OCI-LY7 (cell line): Measurements from ENCODE around the gene CCDC91. TPM values are rescaled to one million over a fixed set of nuclear protein-coding genes. Genes with fewer than 3 reads are reported as not detected.

Source experiments
- BruUV-seq: library from RNA; stranded (reverse); fragments of 400-500 nt; replicated peaks from 2 replicates; lab custom pipeline; 2021; lab: Mats Ljungman, UMichigan
- CTCF ChIA-PET: fragments of 300-600 bp; sonication (Branson Sonifier 250); formaldehyde crosslinking; loops from one replicate; lab custom pipeline; 2022; ENCODE audit warnings: antibody characterized with exemption; ENCODE audit not compliant: unreplicated experiment; lab: Charles Lee
- POLR2A ChIA-PET: fragments of 300-600 bp; sonication (Branson Sonifier 250); formaldehyde crosslinking; loops from one replicate; lab custom pipeline; 2022; ENCODE audit warnings: antibody characterized with exemption; lab: Charles Lee
- DNase-seq: peaks from one replicate; pipeline ENCODE4 v3.0.0-alpha.2; 2015; ENCODE audit warnings: low spot score
- H2AFZ ChIP-seq: fragments of 200-600 bp; sonication (generic), shearing (Covaris generic); 2 replicates; pipeline ENCODE4 v1.6.1; 2014; ENCODE audit warnings: mild to moderate bottlenecking, antibody characterized with exemption, low read length, moderate library complexity
- H3K27ac ChIP-seq: fragments of 200-600 bp; sonication (generic); 2 replicates; pipeline ENCODE4 v1.5.1; 2014; ENCODE audit warnings: mixed run types, low read depth, mild to moderate bottlenecking, moderate library complexity, low read length, inconsistent platforms; ENCODE audit not compliant: poor library complexity, severe bottlenecking
- H3K36me3 ChIP-seq: fragments of 200-600 bp; sonication (generic); 2 replicates; pipeline ENCODE4 v1.6.1; 2014; ENCODE audit warnings: mild to moderate bottlenecking, antibody characterized with exemption, low read length, moderate library complexity, mixed read lengths; ENCODE audit not compliant: insufficient read depth
- H3K4me1 ChIP-seq: fragments of 200-600 bp; sonication (generic); 2 replicates; pipeline ENCODE4 v1.5.1; 2014; ENCODE audit warnings: mild to moderate bottlenecking, low read length; ENCODE audit not compliant: insufficient read depth, poor library complexity, severe bottlenecking
- H3K4me2 ChIP-seq: fragments of 200-600 bp; sonication (generic); 2 replicates; pipeline ENCODE4 v1.6.1; 2014; ENCODE audit warnings: mild to moderate bottlenecking, low read length
- H3K4me3 ChIP-seq: fragments of 200-600 bp; sonication (generic); 2 replicates; pipeline ENCODE4 v1.5.1; 2014; ENCODE audit warnings: mild to moderate bottlenecking, low read depth, low read length; ENCODE audit not compliant: poor library complexity, severe bottlenecking
- H3K79me2 ChIP-seq: fragments of 200-600 bp; sonication (generic); 2 replicates; pipeline ENCODE4 v1.6.1; 2016; ENCODE audit warnings: low read depth, mild to moderate bottlenecking, low read length, moderate library complexity, mixed read lengths; ENCODE audit not compliant: insufficient read depth
- H3K9me2 ChIP-seq: fragments of 200-600 bp; sonication (generic); 2 replicates; pipeline ENCODE4 v1.6.1; 2016; ENCODE audit warnings: mild to moderate bottlenecking, low read length, mixed read lengths; ENCODE audit not compliant: insufficient read depth
- H3K9me3 ChIP-seq: fragments of 200-600 bp; sonication (generic); 2 replicates; pipeline ENCODE4 v1.6.1; 2014; ENCODE audit warnings: mild to moderate bottlenecking, mixed run types, low read length, mixed read lengths
- H4K20me1 ChIP-seq: fragments of 200-600 bp; sonication (generic); 2 replicates; pipeline ENCODE4 v1.6.1; 2014; ENCODE audit warnings: mild to moderate bottlenecking, antibody characterized with exemption, low read length, moderate library complexity, mixed read lengths; ENCODE audit not compliant: insufficient read depth
- EZH2phosphoT487 ChIP-seq: fragments of 200-600 bp; sonication (generic); IDR thresholded peaks from 2 replicates; pipeline ENCODE4 v1.6.1; 2018; ENCODE audit warnings: low read depth, borderline replicate concordance, mild to moderate bottlenecking, mixed run types, antibody characterized with exemption, low read length, moderate library complexity, mixed read lengths
- intact Hi-C: fragments of 100-400 bp; cut with micrococcal nuclease; formaldehyde crosslinking; loops from one replicate; pipeline ENCODE4 v1.10.0; 2022; ENCODE audit not compliant: unreplicated experiment
- total RNA-seq, 2 experiments: library from RNA; depleted of rRNA in 1 of 2; stranded (reverse); fragments of >200 nt in 1 of 2; shearing (Covaris generic) in 1 of 2; gene quantifications; 2 replicates each; pipeline ENCODE4 v1.2.3, GENCODE V29; 2014 to 2022
- TF ChIP-seq, protein P1 (sequence below): fragments of 200-600 bp; sonication (generic); conservative IDR thresholded peaks from 2 replicates; pipeline ENCODE4 v1.5.1; 2014; ENCODE audit warnings: mild to moderate bottlenecking, antibody characterized with exemption, low read length, moderate library complexity, mixed read lengths

CCDC91 gene
- total RNA-seq, 2 experiments from 2014 or later: 15.8 to 23.8 TPM

DNA sequence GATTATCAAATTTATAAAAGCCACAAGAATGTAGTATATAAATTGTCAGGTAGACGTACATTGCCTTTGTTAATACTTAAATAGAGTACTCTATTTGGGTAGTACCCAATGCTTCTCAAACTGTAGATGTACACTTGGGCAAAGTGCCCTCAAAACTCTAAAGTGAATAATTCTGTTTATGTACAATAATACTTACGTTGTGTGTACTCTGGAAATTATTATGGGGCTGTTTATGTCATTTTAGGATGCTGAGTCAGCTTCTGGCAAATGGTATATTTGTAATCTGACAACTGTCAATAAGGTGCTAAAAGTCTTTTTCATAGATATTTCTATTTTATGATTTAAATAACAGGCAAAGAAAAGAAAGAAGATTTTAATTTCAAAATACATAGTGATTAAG is 102.4 kb downstream of the CCDC91 start:
- intact Hi-C loops: no loop called here

DNA sequence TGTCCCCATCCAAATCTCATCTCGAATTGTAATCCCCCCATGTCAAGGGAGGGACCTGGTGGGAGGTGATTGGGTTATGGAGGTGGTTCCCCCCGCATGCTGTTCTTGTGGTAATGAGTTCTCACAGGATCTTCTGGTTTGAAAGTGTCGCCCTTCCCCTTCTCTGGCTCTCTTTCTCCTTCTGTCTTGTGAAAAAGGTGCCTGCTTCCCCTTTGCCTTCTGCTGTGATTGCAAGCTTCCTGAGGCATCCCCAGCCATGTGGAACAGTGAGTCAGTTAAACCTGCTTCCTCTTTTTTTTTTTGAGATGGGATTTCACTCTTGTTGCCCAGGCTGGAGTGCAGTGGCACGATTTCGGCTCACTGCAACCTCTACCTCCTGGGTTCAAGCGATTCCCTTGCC is 104.0 kb downstream of the CCDC91 start:
- H4K20me1 ChIP-seq: no peaks in the 10 kb centered on the region
- no peak overlapping the region for H3K4me2 ChIP-seq
- H3K79me2 ChIP-seq: no peaks in the 10 kb centered on the region
- no peak overlapping the region for H3K27ac ChIP-seq
- H3K9me2 ChIP-seq: no peaks in the 10 kb centered on the region
- peak; percentile 18 for DNase-seq
- no peaks in the 10 kb centered on the region for H3K36me3 ChIP-seq
- intact Hi-C loops: no loop called here
- BruUV-seq: no TSS peak
- TF ChIP-seq, protein P1, sequence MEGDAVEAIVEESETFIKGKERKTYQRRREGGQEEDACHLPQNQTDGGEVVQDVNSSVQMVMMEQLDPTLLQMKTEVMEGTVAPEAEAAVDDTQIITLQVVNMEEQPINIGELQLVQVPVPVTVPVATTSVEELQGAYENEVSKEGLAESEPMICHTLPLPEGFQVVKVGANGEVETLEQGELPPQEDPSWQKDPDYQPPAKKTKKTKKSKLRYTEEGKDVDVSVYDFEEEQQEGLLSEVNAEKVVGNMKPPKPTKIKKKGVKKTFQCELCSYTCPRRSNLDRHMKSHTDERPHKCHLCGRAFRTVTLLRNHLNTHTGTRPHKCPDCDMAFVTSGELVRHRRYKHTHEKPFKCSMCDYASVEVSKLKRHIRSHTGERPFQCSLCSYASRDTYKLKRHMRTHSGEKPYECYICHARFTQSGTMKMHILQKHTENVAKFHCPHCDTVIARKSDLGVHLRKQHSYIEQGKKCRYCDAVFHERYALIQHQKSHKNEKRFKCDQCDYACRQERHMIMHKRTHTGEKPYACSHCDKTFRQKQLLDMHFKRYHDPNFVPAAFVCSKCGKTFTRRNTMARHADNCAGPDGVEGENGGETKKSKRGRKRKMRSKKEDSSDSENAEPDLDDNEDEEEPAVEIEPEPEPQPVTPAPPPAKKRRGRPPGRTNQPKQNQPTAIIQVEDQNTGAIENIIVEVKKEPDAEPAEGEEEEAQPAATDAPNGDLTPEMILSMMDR: no peak
- TF ChIP-seq EZH2phosphoT487: no peak
- H3K4me3 ChIP-seq: no peak overlapping the region
- peaks cover 4% of the 10 kb centered on the region for H3K4me1 ChIP-seq
- H2AFZ ChIP-seq: no peak overlapping the region
- H3K9me3 ChIP-seq: peaks cover 11% of the 10 kb centered on the region
- ChIA-PET POLR2A (interaction anchor here (0.7 to 0.9 kb wide), 3 partner anchors 15 to 1296 kb away, joined by 3 to 4 read pairs (median 3); no protein-coding TSS in a partner anchor), CTCF (no interaction called here)

More for the DNA sequence above, 102.4 kb downstream of the CCDC91 start:
- H3K36me3 ChIP-seq: no peaks in the 10 kb centered on the region
- H4K20me1 ChIP-seq: no peaks in the 10 kb centered on the region
- H3K4me3 ChIP-seq: no peak overlapping the region
- no peak overlapping the region for H2AFZ ChIP-seq
- H3K4me1 ChIP-seq: peaks cover 4% of the 10 kb centered on the region
- TF ChIP-seq, protein P1: no peak
- no peak for TF ChIP-seq EZH2phosphoT487
- POLR2A ChIA-PET: no interaction called here
- no peak overlapping the region for H3K4me2 ChIP-seq
- DNase-seq: no peak
- no peak overlapping the region for H3K27ac ChIP-seq
- peaks cover 11% of the 10 kb centered on the region for H3K9me3 ChIP-seq
- no peaks in the 10 kb centered on the region for H3K79me2 ChIP-seq
- CTCF ChIA-PET: no interaction called here
- no peaks in the 10 kb centered on the region for H3K9me2 ChIP-seq
- BruUV-seq: no TSS peak

DNA sequence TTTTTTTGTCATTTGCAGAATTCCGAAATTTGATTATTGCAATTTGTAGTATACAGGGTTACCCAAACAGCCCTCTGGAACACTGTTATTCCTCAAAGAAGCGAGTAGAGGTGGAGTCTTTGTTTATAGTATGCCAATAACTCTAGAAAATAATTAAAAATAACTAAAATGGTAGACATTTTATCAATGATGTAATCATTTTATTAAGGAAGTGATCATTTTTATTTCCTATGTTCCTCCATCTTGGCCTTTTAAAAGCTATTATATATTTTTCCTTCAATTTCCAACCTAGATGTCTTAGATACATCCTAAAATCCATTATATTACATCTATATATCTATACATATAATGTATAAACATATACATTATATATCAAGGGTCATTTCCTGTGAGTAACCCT is 106.0 kb downstream of the CCDC91 start:
- intact Hi-C loops: no loop called here
- H3K9me2 ChIP-seq: no peaks in the 10 kb centered on the region
- DNase-seq: no peak
- no peaks in the 10 kb centered on the region for H3K79me2 ChIP-seq
- no peaks in the 10 kb centered on the region for H4K20me1 ChIP-seq
- POLR2A ChIA-PET: no interaction called here
- no TSS peak for BruUV-seq
- no peak overlapping the region for H3K4me3 ChIP-seq
- H2AFZ ChIP-seq: no peak overlapping the region
- peaks cover 4% of the 10 kb centered on the region for H3K4me1 ChIP-seq
- no peaks in the 10 kb centered on the region for H3K36me3 ChIP-seq
- CTCF ChIA-PET: no interaction called here
- no peak overlapping the region for H3K4me2 ChIP-seq
- no peak for TF ChIP-seq EZH2phosphoT487
- TF ChIP-seq, protein P1: no peak
- H3K27ac ChIP-seq: no peak overlapping the region
- no peaks in the 10 kb centered on the region for H3K9me3 ChIP-seq
